Measurements from ENCODE around the gene VPS72. TPM values are rescaled to one million over a fixed set of nuclear protein-coding genes. Genes with fewer than 3 reads are reported as not detected.
"Not testable (repeated sequence)": the region's sequence is repeated elsewhere in the genome, so short reads cannot be mapped to it uniquely, and the experiment has no call there.

Gene VPS72, protein sequence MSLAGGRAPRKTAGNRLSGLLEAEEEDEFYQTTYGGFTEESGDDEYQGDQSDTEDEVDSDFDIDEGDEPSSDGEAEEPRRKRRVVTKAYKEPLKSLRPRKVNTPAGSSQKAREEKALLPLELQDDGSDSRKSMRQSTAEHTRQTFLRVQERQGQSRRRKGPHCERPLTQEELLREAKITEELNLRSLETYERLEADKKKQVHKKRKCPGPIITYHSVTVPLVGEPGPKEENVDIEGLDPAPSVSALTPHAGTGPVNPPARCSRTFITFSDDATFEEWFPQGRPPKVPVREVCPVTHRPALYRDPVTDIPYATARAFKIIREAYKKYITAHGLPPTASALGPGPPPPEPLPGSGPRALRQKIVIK
- 10 to 100 TPM; 33.1 to 74.4 TPM for total RNA-seq

- Mint-ChIP-seq H3K4me3 (peak within 1 kb of the TSS; percentile 100), H3K9me3 (no peaks in the 10 kb centered on the region), H3K4me1 (ENCODE audit: low read depth in 2 of 2) (peaks cover 30 to 34% of the 10 kb centered on the region in 2 donors), H3K36me3 (no peaks in the 10 kb centered on the region), H3K27me3 (peaks cover 0 to 3% of the 10 kb centered on the region in 2 donors), H3K27ac (peak within 1 kb of the TSS; percentile 100)
- peak; percentile 98 to 99 for ATAC-seq
- peak; percentile 91 for DNase-seq (ENCODE audit: low spot score)
These were observed at the start of gene VPS72 for GRCh38 chr1:151189637-151190445. Gene VPS72 (minus strand): TSS chr1:151190197. CDS start chr1:151190121, 76 bp downstream.

DNA sequence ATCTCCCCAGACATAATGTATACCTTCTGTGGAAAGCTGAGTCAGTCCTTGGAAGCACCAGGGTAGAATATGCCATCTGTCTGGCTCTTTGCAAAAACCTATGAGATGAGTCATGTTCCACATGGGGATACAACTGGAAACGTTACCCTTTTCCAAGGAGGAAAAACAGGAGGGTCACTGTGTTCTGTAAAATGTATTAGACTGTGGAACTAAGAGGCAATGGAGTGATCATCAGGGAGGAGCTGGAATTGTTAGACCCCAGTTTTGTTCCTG lies 48.4 kb upstream of the VPS72 start:
- no peak for ATAC-seq
- H3K27ac Mint-ChIP-seq, result no peak overlapping the region

DNA sequence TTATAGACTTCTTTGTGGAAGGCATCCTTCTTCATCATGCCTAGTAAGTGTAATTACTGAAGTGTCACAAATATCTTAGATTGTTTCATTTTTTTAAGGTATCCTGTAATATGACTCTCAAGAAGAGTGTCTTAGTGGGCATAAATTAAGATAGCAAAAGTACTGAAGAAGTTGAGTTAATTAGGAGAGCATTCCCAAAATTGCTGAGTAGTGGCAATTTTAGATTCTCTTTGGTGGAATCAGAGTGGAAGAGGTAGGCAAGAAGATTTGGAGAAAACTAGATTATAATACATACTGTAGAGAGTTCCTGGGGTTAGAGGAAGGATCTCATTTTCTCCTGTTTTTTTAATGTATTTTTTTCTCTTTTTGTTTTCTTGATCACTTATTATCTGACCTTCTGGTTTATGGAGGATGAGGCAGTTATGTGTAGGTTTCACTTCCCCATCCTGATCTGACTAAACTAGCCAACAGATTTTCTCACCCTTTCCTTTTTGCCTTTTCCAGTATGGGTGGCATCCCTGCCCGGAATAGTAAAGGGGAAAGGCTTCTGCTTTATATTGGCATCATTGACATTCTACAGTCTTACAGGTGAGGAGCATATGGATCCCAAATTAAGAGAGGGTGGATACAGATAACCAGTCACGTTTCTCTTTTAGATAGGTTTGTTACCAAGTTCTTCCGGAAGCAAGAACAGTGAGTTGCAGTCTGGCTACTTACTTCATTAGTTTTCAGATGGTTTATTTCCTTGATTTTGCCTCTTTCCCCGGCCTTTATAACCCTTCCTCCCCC lies 47.9 kb upstream of the VPS72 start:
- peak overlapping the region in 1 of 2 donors; percentile 12 for H3K27ac Mint-ChIP-seq
- peaks cover 0 to 3% of the 10 kb centered on the region in 2 donors for H3K4me1 Mint-ChIP-seq (ENCODE audit: low read depth in 2 of 2)
- H3K27me3 Mint-ChIP-seq, result no peaks in the 10 kb centered on the region
- no peak overlapping the region for H3K4me3 Mint-ChIP-seq
- ATAC-seq (no peak), DNase-seq (ENCODE audit: low spot score) (no peak)
- H3K9me3 Mint-ChIP-seq, result no peaks in the 10 kb centered on the region
- peaks cover 37% of the 10 kb centered on the region for H3K36me3 Mint-ChIP-seq

More for the DNA sequence above, 48.4 kb upstream of the VPS72 start:
- Mint-ChIP-seq H3K9me3 (no peaks in the 10 kb centered on the region), H3K4me3 (no peak overlapping the region), H3K27me3 (no peaks in the 10 kb centered on the region), H3K4me1 (ENCODE audit: low read depth in 2 of 2) (peaks cover 0 to 3% of the 10 kb centered on the region in 2 donors), H3K36me3 (peaks cover 43% of the 10 kb centered on the region)
- DNase-seq (ENCODE audit: low spot score), result no peak

DNA sequence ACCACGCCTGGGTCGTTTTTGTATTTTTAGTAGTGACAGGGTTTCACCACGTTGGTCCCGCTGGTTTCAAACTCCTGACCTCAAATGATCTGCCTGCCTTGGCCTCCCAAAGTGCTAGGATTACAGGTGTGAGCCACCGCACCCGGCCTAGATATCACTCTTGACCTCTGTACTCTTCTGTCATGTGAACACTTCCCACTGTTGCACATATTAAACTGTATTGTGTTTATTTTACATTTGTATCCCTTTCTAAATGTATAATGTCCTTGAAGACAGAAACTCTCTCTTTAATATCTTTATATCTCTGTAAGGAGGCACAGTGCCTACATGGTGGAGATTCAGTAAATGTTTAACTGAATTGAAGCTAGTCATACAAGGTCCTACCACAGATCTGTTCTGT lies 45.2 kb upstream of the VPS72 start:
- Mint-ChIP-seq H3K27me3 (no peaks in the 10 kb centered on the region), H3K27ac (no peak overlapping the region), H3K36me3 (peaks cover 37% of the 10 kb centered on the region), H3K9me3 (no peaks in the 10 kb centered on the region), H3K4me3 (no peak overlapping the region), H3K4me1 (ENCODE audit: low read depth in 2 of 2) (peaks cover 0 to 3% of the 10 kb centered on the region in 2 donors)
- no peak for DNase-seq (ENCODE audit: low spot score)
- ATAC-seq, result no peak

- Mint-ChIP-seq H3K27ac (no peak overlapping the region), H3K4me3 (no peak overlapping the region), H3K27me3 (no peaks in the 10 kb centered on the region), H3K36me3 (no peaks in the 10 kb centered on the region), H3K9me3 (no peaks in the 10 kb centered on the region), H3K4me1 (ENCODE audit: low read depth in 2 of 2) (peaks cover 3 to 5% of the 10 kb centered on the region in 2 donors)
- DNase-seq (ENCODE audit: low spot score), result no peak
- ATAC-seq, result no peak
These were observed 32.1 kb upstream of the VPS72 start for GRCh38 chr1:151222130-151222529.

DNA sequence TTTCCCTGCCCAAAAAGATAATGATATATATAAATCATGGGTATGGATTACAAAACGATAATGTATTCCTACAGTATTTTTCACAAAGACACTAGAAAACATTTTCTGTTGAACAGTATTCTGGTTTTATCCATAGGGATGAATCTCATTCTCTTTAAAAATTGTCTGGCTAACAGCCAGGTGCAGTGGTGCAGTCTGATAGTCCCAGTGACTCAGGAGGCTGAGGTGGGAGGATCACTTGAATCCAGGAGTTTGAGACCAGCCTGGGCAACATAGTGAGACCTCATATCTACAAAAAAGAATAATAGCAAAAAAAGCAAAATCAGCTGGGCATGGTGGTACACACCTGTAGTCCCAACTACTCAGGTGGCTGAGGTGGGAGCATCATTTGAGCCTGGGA lies 31.6 kb upstream of the VPS72 start:
- no peak for ATAC-seq
- H3K36me3 Mint-ChIP-seq, result no peaks in the 10 kb centered on the region
- no peak for DNase-seq (ENCODE audit: low spot score)
- H3K27me3 Mint-ChIP-seq, result no peaks in the 10 kb centered on the region
- no peaks in the 10 kb centered on the region for H3K9me3 Mint-ChIP-seq
- peaks cover 3 to 6% of the 10 kb centered on the region in 2 donors for H3K4me1 Mint-ChIP-seq (ENCODE audit: low read depth in 2 of 2)
- H3K27ac Mint-ChIP-seq, result no peak overlapping the region
- H3K4me3 Mint-ChIP-seq, result no peak overlapping the region

GRCh38 chr1:151213560-151213959 lies 23.6 kb upstream of the VPS72 start:
- Mint-ChIP-seq H3K36me3 (no peaks in the 10 kb centered on the region), H3K4me1 (ENCODE audit: low read depth in 2 of 2) (peaks cover 11 to 15% of the 10 kb centered on the region in 2 donors), H3K27me3 (no peaks in the 10 kb centered on the region), H3K9me3 (no peaks in the 10 kb centered on the region), H3K4me3 (no peak overlapping the region), H3K27ac (peak overlapping the region in 1 of 2 donors; percentile 17)
- DNase-seq (ENCODE audit: low spot score) (no peak), ATAC-seq (no peak)

DNA sequence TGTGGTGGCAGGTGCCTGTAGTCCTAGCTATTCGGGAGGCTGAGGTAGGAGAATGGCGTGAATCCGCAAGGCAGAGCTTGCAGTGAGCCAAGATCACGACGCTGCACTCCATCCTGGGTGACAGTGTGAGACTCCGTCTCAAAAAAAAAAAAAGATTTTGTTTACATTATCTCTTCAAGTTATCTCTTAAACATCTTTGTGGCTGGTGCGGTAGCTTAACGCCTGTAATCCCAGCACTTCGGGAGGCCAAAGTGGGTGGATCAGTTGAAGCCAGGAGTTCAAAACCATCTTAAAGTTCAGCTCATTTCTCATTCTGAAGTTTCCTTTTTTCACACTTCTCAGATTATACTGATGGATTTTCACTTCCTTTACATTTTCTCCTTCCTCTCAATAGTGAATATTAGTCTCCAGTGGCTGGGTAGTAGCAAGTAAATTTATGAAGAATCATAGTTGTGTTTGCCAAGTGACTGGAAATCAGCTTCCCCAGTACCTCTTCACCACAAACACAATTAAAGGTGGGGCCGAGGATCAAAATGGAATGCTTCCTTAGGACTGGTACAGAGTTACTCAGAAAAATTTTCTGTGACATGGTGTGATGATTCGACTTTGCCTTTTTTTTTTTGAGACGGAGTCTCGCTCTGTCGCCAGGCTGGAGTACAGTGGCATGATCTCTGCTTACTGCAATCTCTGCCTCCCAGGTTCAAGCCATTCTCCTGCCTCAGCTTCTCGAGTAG lies 22.1 kb upstream of the VPS72 start:
- DNase-seq (ENCODE audit: low spot score) (no peak), ATAC-seq (no peak)
- Mint-ChIP-seq H3K9me3 (no peaks in the 10 kb centered on the region), H3K4me3 (no peak overlapping the region), H3K27ac (peak overlapping the region in 1 of 2 donors; percentile 53), H3K36me3 (no peaks in the 10 kb centered on the region), H3K27me3 (no peaks in the 10 kb centered on the region), H3K4me1 (ENCODE audit: low read depth in 2 of 2) (peaks cover 11 to 15% of the 10 kb centered on the region in 2 donors)

GRCh38 chr1:151210830-151211229 lies 20.8 kb upstream of the VPS72 start:
- Mint-ChIP-seq H3K27ac (peak overlapping the region in 1 of 2 donors; percentile 21), H3K36me3 (no peaks in the 10 kb centered on the region), H3K27me3 (no peaks in the 10 kb centered on the region), H3K4me1 (ENCODE audit: low read depth in 2 of 2) (peaks cover 10 to 12% of the 10 kb centered on the region in 2 donors), H3K4me3 (no peak overlapping the region), H3K9me3 (no peaks in the 10 kb centered on the region)
- DNase-seq (ENCODE audit: low spot score), result no peak
- no peak for ATAC-seq

GRCh38 chr1:151205381-151205965 lies 15.5 kb upstream of the VPS72 start:
- not testable (repeated sequence) for H3K27ac Mint-ChIP-seq; H3K9me3 Mint-ChIP-seq; H3K4me1 Mint-ChIP-seq (ENCODE audit: low read depth in 2 of 2); H3K4me3 Mint-ChIP-seq; H3K36me3 Mint-ChIP-seq; ATAC-seq; H3K27me3 Mint-ChIP-seq; DNase-seq (ENCODE audit: low spot score)

DNA sequence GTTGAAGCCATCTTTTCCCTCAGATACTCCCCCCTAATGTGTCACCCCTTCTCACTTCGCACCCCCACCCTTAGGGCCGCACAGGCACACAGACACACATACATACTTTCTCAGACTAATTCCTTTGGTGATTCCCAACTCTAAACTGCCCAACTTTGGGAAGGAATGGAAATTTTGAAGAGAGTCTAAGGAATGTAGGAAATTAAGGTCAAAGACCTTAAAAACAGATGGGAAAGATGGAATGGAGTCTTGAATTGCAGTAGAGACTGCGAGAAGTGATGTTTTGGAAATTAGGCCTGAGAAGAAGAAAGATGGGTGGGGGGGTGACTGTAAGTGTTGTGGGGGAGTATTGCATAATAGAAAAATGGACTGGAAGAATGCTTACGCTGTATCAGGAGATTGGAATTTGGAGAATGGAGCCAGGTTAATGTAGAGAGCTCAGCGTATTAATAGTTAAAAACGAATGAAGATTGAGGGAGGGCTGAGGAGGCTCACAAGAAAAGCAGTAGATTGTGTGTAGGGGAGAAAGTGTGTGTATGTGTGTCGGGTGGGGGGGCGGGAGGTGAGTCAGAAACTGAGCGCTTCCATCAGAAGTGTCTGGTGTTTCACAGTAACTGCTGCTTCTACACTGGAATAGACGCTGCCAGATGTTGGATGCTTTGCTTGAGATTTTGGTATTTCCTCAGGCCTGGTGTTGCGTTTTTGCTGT lies 10.0 kb upstream of the VPS72 start:
- Mint-ChIP-seq H3K4me1 (ENCODE audit: low read depth in 2 of 2) (peaks cover 29 to 31% of the 10 kb centered on the region in 2 donors), H3K4me3 (peak overlapping the region; percentile 100), H3K27me3 (no peaks in the 10 kb centered on the region), H3K36me3 (peaks cover 11% of the 10 kb centered on the region), H3K9me3 (no peaks in the 10 kb centered on the region), H3K27ac (peak overlapping the region; percentile 93 to 99)
- ATAC-seq (no peak), DNase-seq (ENCODE audit: low spot score) (no peak)

GRCh38 chr1:151198254-151199127 lies 8.5 kb upstream of the VPS72 start, which contains the start of gene PIP5K1A:
Gene PIP5K1A (plus strand): TSS chr1:151198552. CDS start chr1:151198997, 445 bp downstream.
- Mint-ChIP-seq H3K27me3 (peaks cover 0 to 3% of the 10 kb centered on the region in 2 donors), H3K4me3 (peak within 1 kb of the TSS; percentile 100), H3K9me3 (no peaks in the 10 kb centered on the region), H3K27ac (peak within 1 kb of the TSS; percentile 93 to 99), H3K4me1 (ENCODE audit: low read depth in 2 of 2) (peaks cover 29 to 31% of the 10 kb centered on the region in 2 donors), H3K36me3 (peaks cover 11% of the 10 kb centered on the region)
- ATAC-seq (peak; percentile 98 to 99), DNase-seq (ENCODE audit: low spot score) (peak; percentile 98)

Data from natural killer cell treated with Interleukin-12 subunit alpha and Interleukin-12 subunit beta and Interleukin-15 and Interleukin-18, amount 100 ng/mL, for 72 hours (primary cell).